Measurements from ENCODE around the gene USP37.
A peak's percentile ranks its signal among the peaks of the same experiment; 100 is the strongest.

USP37 gene

DNA sequence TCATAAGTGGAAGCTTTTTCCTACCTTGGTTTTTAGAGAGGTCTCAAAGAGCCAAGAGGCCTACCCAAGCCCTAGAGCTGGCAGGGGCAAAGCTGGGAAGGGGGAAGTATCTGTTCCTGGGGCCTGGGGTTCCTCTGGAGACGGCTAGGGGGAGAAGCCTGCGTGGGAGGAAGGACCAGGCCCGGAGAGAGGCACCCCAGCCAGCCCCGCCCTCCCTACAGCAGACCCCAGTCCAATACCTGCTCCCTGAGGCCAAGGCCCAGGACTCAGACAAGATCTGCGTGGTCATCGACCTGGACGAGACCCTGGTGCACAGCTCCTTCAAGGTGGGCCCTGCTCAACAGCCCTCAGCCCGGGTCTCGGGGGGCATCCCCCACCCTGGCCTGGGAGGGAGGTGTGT lies 166.3 kb downstream of the USP37 start:
- Histone ChIP-seq H3K27me3 (ENCODE audit: low read length) (no peaks in the 10 kb centered on the region), H3K4me3 (ENCODE audit: insufficient read depth, low read length, poor library complexity, severe bottlenecking) (no peak overlapping the region), H2AFZ (ENCODE audit: low read depth, low read length, severe bottlenecking) (no peak overlapping the region), H4K20me1 (ENCODE audit: low read depth, low read length) (no peaks in the 10 kb centered on the region), H3K79me2 (ENCODE audit: insufficient read depth, low read length) (peaks cover 11% of the 10 kb centered on the region; the same call in 1 of the 2 replicates), H3K36me3 (ENCODE audit: low read length) (no peaks in the 10 kb centered on the region), H3K27ac (ENCODE audit: low read depth, low read length) (no peak overlapping the region), H3K9ac (ENCODE audit: low read length) (0 out of 2 replicates have a peak overlapping the region, but pooled peaks have one; percentile 96), H3K9me2 (replicated peaks; ENCODE audit: insufficient read depth, low read length) (no peaks in the 10 kb centered on the region), H3K9me3 (ENCODE audit: insufficient read depth, low read length) (no peaks in the 10 kb centered on the region), H3F3A (ENCODE audit: insufficient read depth) (peaks cover 14% of the 10 kb centered on the region), H3K4me2 (ENCODE audit: low read depth, low read length, poor library complexity, severe bottlenecking) (no peak overlapping the region)
- TF ChIP-seq EZH2phosphoT487 (conservative IDR thresholded peaks at IDR 0.05; ENCODE audit: low read length): no peak
- TF ChIP-seq, protein P1, sequence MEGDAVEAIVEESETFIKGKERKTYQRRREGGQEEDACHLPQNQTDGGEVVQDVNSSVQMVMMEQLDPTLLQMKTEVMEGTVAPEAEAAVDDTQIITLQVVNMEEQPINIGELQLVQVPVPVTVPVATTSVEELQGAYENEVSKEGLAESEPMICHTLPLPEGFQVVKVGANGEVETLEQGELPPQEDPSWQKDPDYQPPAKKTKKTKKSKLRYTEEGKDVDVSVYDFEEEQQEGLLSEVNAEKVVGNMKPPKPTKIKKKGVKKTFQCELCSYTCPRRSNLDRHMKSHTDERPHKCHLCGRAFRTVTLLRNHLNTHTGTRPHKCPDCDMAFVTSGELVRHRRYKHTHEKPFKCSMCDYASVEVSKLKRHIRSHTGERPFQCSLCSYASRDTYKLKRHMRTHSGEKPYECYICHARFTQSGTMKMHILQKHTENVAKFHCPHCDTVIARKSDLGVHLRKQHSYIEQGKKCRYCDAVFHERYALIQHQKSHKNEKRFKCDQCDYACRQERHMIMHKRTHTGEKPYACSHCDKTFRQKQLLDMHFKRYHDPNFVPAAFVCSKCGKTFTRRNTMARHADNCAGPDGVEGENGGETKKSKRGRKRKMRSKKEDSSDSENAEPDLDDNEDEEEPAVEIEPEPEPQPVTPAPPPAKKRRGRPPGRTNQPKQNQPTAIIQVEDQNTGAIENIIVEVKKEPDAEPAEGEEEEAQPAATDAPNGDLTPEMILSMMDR (IDR thresholded peaks at IDR 0.05; ENCODE audit: insufficient read depth, low read length, poor library complexity, severe bottlenecking): no peak

DNA sequence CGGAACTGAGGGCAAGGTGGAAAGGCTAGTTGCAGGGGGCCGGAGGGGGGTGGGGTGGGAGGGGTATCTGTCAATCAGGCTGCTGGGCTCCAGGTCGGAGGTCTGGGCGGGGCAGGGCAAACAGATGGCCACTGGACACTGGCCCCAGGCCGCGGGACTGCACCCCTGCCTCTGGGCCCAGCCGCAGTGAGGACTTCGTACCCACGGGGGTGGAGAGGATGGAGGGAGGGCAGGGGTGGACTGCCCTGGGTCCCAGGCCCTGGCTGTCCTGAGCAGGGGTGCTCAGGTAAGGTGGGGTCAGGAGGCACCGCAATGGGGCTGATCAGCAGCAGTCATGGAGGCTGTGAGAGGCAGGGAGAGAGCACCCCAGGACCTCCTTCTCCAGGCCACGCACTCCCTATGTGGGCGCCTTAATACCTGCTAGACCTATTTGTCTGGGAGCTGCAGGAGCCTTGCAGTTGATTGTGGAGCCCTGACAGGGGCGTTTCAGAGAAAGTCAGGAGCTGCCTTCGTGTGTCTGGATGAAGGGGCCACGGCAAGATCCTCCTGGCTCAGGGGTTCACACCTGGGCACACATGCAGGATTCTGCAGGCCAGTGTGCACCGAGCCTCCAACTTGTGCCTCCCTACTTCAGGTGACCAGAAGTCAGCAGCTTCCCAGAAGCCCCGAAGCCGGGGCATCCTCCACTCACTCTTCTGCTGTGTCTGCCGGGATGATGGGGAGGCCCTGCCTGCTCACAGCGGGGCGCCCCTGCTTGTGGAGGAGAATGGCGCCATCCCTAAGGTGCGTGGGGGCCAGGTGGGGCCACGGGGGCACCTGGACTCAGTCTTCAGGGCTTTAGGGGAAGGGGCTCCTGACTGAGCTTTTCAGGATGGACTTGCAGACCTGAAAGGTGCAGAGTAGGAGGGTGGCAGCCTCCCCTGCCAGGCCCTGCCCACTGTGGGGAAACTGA lies 166.9 kb downstream of the USP37 start:
- Histone ChIP-seq H2AFZ (ENCODE audit: low read depth, low read length, severe bottlenecking) (no peak overlapping the region), H3K9me2 (replicated peaks; ENCODE audit: insufficient read depth, low read length) (no peaks in the 10 kb centered on the region), H3F3A (ENCODE audit: insufficient read depth) (peaks cover 14% of the 10 kb centered on the region), H3K36me3 (ENCODE audit: low read length) (no peaks in the 10 kb centered on the region), H3K9ac (ENCODE audit: low read length) (peak overlapping the region; percentile 96), H3K4me2 (ENCODE audit: low read depth, low read length, poor library complexity, severe bottlenecking) (peak overlapping the region; percentile 63), H3K4me3 (ENCODE audit: insufficient read depth, low read length, poor library complexity, severe bottlenecking) (peak overlapping the region; percentile 95), H3K27me3 (ENCODE audit: low read length) (no peaks in the 10 kb centered on the region), H3K79me2 (ENCODE audit: insufficient read depth, low read length) (peaks cover 11% of the 10 kb centered on the region; the same call in 1 of the 2 replicates), H3K27ac (ENCODE audit: low read depth, low read length) (peak overlapping the region; percentile 70), H4K20me1 (ENCODE audit: low read depth, low read length) (no peaks in the 10 kb centered on the region), H3K9me3 (ENCODE audit: insufficient read depth, low read length) (no peaks in the 10 kb centered on the region)
- TF ChIP-seq EZH2phosphoT487 (conservative IDR thresholded peaks at IDR 0.05; ENCODE audit: low read length): no peak
- TF ChIP-seq, protein P1 (IDR thresholded peaks at IDR 0.05; ENCODE audit: insufficient read depth, low read length, poor library complexity, severe bottlenecking): no peak
